RWPE2 (cell line): ENCODE data around the gene RAG1.

Source experiments
- ATAC-seq: fragments of 200-7000 bp; cut with Tn5 transposase; 3 replicates; pipeline ENCODE4 v1.9.1; 2021; ENCODE audit warnings: low read depth
- DNase-seq: peaks from one replicate; pipeline ENCODE4 v3.0.0-alpha.2; 2020; ENCODE audit warnings: low spot score
- H3K27ac ChIP-seq: fragments of 450-650 bp; 2 replicates; pipeline ENCODE4 v1.5.1; 2017; ENCODE audit warnings: mild to moderate bottlenecking; ENCODE audit not compliant: poor library complexity, severe bottlenecking
- H3K27me3 ChIP-seq: fragments of 250-450 bp; sonication (Bioruptor Pico); 2 replicates; pipeline ENCODE4 v1.5.1; 2021; ENCODE audit warnings: mild to moderate bottlenecking, moderate library complexity; ENCODE audit not compliant: insufficient read depth, poor library complexity, severe bottlenecking
- H3K36me3 ChIP-seq: fragments of 250-450 bp; sonication (Bioruptor Pico); 2 replicates; pipeline ENCODE4 v1.5.1; 2020; ENCODE audit warnings: low read depth, mild to moderate bottlenecking, moderate library complexity
- H3K4me1 ChIP-seq: fragments of 250-450 bp; sonication (Bioruptor Pico); 2 replicates; pipeline ENCODE4 v1.5.1; 2021; ENCODE audit warnings: mild to moderate bottlenecking, moderate library complexity; ENCODE audit not compliant: insufficient read depth, poor library complexity, severe bottlenecking
- H3K4me3 ChIP-seq: fragments of 250-450 bp; sonication (Bioruptor Pico); 2 replicates; pipeline ENCODE4 v1.5.1; 2021; ENCODE audit warnings: mild to moderate bottlenecking, moderate library complexity; ENCODE audit not compliant: severe bottlenecking
- H3K9me3 ChIP-seq: fragments of 250-450 bp; sonication (Bioruptor Pico); 2 replicates; pipeline ENCODE4 v1.5.1; 2021; ENCODE audit warnings: mild to moderate bottlenecking, moderate library complexity; ENCODE audit not compliant: severe bottlenecking
- TF ChIP-seq, protein P1 (sequence below): fragments of 450-650 bp; IDR thresholded peaks from one replicate; pipeline ENCODE4 v1.5.1; 2017; ENCODE audit warnings: mild to moderate bottlenecking, moderate library complexity; ENCODE audit not compliant: poor library complexity, severe bottlenecking

The RAG1 gene

DNA sequence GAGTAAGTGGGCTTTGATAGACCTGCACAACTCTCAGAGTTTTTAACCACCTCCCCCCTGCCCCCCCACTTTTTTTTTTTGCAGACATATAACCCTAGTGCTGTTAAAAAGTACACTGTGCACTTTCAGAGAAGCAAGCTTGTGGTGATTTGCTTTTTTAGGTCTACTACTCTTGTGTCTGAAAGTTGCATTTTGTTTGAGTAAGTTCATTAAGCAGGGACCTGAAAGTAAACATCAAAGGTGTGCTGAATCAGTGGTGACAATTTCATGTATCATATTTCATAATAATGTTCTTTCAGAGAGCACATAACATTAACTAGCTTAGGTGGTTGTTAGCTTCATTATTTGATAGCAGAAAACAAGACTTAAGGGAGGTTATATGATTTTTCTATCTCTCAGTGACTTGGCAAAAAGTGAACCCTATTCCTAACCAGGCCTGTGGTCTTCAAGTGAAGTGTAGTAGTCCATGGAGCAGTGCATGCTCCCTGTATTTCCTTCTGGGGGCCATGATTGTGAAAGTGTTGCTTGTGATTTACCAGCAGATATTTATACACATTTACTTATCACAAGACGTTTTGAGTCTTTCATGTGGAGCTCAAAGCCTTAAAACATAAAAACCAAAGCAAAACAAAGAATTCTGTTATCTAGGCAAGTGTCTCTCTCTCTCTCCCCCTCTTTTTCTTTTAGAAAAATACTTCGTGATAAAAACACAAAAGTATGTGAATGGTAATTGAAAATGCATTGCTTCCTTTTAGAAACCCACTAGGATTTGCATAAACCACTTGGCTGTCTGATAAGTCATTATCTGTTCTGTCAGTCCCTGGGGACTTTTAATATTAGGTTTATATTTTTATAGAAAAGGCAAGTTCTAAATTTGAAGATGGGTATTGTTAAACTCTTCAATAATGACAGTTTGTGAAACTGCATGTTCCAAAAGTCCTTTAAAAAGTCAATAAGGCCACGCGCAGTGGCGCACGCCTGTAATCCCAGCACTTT lies 37.7 kb downstream of the RAG1 start:
- TF ChIP-seq, protein P1, sequence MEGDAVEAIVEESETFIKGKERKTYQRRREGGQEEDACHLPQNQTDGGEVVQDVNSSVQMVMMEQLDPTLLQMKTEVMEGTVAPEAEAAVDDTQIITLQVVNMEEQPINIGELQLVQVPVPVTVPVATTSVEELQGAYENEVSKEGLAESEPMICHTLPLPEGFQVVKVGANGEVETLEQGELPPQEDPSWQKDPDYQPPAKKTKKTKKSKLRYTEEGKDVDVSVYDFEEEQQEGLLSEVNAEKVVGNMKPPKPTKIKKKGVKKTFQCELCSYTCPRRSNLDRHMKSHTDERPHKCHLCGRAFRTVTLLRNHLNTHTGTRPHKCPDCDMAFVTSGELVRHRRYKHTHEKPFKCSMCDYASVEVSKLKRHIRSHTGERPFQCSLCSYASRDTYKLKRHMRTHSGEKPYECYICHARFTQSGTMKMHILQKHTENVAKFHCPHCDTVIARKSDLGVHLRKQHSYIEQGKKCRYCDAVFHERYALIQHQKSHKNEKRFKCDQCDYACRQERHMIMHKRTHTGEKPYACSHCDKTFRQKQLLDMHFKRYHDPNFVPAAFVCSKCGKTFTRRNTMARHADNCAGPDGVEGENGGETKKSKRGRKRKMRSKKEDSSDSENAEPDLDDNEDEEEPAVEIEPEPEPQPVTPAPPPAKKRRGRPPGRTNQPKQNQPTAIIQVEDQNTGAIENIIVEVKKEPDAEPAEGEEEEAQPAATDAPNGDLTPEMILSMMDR = no peak
- H3K4me3 ChIP-seq = no peak overlapping the region
- no peak for DNase-seq
- no peaks in the 10 kb centered on the region for H3K9me3 ChIP-seq
- no peaks in the 10 kb centered on the region for H3K4me1 ChIP-seq
- H3K27ac ChIP-seq = no peak overlapping the region
- H3K36me3 ChIP-seq = no peaks in the 10 kb centered on the region
- no peaks in the 10 kb centered on the region for H3K27me3 ChIP-seq
- no peak for ATAC-seq

DNA sequence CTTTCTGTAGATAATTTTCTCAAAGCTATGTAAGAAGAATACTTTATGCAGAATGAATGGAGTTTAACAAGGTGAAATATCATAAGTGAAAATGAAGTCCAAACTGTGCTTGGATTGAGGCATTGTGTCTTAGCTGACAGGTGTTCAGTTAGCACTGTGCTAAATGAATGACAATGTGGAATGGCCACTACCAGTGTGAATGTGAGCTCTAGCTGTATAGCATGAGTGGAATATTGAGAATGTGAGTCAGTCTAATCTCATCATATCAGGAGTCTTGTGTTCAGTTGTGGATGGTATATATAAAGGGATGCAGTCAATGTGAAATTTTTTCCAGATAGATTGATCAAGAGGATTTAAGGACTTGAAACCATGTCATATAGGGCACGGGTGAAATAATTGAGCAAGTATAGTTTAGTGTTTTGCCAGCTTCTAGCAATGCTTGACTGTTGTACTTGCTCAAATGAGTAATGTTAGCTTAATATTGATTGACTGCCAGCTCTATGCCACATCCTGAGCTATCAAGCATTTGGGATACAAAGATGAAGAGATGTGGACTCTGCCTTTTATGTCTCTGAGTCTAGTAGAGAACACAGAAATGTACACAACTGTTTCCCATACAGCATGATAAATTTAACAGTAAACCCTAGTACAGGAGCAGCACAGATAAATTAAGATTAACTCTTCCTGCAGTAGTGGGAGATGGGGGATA lies 40.8 kb downstream of the RAG1 start:
- Histone ChIP-seq H3K27ac (no peak overlapping the region), H3K4me3 (no peak overlapping the region), H3K27me3 (no peaks in the 10 kb centered on the region), H3K4me1 (no peaks in the 10 kb centered on the region), H3K36me3 (no peaks in the 10 kb centered on the region), H3K9me3 (no peaks in the 10 kb centered on the region)
- no peak for DNase-seq
- ATAC-seq = no peak
- TF ChIP-seq, protein P1 = no peak

DNA sequence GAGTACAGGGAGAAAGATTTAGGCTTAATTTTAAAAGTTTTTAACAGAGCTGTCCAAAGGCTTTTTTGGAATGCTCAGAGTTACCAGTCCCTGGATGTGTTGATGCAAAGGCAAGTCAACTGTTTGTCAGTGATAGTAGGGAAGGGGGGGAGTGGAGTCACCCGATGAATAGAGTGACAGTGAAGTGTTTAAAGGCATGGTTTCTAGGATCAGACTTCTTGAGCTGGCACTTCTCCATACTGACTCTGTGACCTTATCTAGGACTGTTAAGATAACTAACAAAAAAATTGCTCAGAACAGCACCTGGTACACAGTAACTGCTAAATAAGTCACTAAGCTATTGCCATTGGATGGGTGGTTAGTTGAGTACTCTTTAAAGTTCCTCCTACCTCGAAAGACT lies 41.6 kb downstream of the RAG1 start:
- H3K36me3 ChIP-seq = no peaks in the 10 kb centered on the region
- no peak overlapping the region for H3K4me3 ChIP-seq
- no peaks in the 10 kb centered on the region for H3K27me3 ChIP-seq
- no peaks in the 10 kb centered on the region for H3K4me1 ChIP-seq
- TF ChIP-seq, protein P1 = no peak
- ATAC-seq (no peak), DNase-seq (no peak)
- no peak overlapping the region for H3K27ac ChIP-seq
- H3K9me3 ChIP-seq = no peaks in the 10 kb centered on the region

DNA sequence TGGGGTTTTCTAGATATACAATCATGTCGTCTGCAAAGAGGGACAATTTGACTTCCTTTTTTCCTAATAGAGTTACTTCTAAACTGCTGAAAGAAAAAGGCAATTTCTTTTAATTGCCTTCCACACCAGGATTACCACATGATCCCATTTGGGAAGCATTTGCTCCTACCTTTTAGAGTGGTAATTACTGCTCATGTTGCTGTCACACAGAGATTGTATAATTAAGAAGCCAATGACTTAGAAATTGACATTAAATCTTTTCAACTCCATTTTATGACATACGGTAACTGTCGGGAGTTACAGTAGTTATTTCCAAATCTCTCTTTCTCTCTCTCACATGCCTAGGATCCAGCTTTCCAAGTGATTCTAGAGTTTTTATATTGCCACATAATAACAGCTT lies 48.0 kb downstream of the RAG1 start:
- no peak for ATAC-seq
- Histone ChIP-seq H3K27me3 (no peaks in the 10 kb centered on the region), H3K4me3 (no peak overlapping the region), H3K4me1 (no peaks in the 10 kb centered on the region), H3K36me3 (no peaks in the 10 kb centered on the region), H3K27ac (no peak overlapping the region), H3K9me3 (no peaks in the 10 kb centered on the region)
- no peak for DNase-seq
- TF ChIP-seq, protein P1 = no peak
